Measurements from ENCODE around the gene PTGER2.

Gene PTGER2

DNA sequence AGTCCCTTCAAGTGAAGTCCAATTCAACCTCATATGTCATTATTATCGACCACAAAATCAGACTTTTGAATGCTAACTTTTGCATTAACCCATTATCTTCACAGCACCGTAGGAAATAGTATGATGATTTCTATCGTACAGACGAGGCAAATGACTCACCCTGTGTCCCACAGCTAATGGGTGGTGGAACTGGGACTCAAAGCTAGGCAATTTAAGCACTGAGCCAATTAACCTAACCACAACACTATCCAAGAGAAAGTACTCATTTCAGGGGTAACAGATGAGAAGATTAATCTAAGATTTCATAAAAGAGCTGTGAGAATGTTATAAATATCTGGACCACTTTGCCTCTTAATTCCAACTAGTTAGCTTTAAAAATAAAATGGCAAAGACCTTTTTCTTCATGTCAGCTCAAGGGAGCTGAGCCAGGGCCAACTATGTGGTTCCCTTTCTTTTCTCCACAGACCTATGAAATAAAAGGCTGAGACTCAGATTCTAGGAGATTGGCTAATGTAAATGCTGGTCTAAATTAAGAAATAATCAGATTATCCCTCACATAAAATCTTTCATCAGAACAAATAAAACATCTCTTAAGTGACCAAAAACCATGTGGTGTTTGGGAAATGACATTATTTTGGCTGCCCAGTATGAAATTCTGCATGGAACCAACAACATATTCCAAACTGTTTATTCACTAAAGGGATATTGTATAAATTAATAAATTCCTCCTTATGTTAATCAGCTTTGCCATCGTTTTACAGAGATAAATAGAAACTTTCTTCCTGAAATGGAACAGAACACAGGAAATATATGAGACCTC lies 4.9 kb downstream of the PTGER2 start:
- Histone ChIP-seq H3K27me3 (ENCODE audit: control insufficient read depth, insufficient read depth, low read length, poor library complexity, severe bottlenecking) (peaks cover 45% of the 10 kb centered on the region), H3K4me1 (ENCODE audit: control insufficient read depth, insufficient read depth, low read length) (no peaks in the 10 kb centered on the region), H3K27ac (ENCODE audit: insufficient read depth, low read depth, low read length, poor library complexity, severe bottlenecking) (no peak overlapping the region), H3K9me3 (ENCODE audit: control insufficient read depth, low read length) (no peaks in the 10 kb centered on the region), H3K36me3 (ENCODE audit: control insufficient read depth, insufficient read depth, low read length) (no peaks in the 10 kb centered on the region), H3K4me3 (ENCODE audit: insufficient read depth, low read depth, low read length) (no peak overlapping the region)
- 93 to 97% methylated on average over 5 of the region's 5 CpGs for WGBS, 2 experiments

DNA sequence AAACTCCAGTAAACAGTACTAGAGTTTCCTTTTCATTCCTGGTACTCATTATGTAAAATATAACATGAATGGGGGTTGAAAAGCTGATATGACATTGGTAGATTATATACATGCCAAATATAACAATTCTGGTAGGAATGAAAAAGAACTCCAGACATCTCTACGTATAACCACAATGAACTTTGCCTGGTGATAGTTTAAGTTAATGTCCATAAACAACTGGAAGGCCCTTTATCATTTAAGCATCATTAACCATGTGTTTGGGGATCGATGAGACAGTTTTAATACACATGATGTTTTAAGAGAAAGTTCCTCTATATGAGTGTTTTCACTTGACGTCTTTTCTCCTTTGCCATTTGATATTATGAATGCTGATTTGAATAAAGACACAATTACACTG lies 5.8 kb downstream of the PTGER2 start:
- Histone ChIP-seq H3K4me1 (ENCODE audit: control insufficient read depth, insufficient read depth, low read length) (no peaks in the 10 kb centered on the region), H3K27me3 (ENCODE audit: control insufficient read depth, insufficient read depth, low read length, poor library complexity, severe bottlenecking) (peaks cover 36% of the 10 kb centered on the region), H3K4me3 (ENCODE audit: insufficient read depth, low read depth, low read length) (no peak overlapping the region), H3K9me3 (ENCODE audit: control insufficient read depth, low read length) (no peaks in the 10 kb centered on the region), H3K36me3 (ENCODE audit: control insufficient read depth, insufficient read depth, low read length) (no peaks in the 10 kb centered on the region), H3K27ac (ENCODE audit: insufficient read depth, low read depth, low read length, poor library complexity, severe bottlenecking) (no peak overlapping the region)
- 86% methylated on average over 3 of the region's 3 CpGs; no CpG with 5 or more reads in 1 of the 2 experiments for WGBS, 2 experiments

DNA sequence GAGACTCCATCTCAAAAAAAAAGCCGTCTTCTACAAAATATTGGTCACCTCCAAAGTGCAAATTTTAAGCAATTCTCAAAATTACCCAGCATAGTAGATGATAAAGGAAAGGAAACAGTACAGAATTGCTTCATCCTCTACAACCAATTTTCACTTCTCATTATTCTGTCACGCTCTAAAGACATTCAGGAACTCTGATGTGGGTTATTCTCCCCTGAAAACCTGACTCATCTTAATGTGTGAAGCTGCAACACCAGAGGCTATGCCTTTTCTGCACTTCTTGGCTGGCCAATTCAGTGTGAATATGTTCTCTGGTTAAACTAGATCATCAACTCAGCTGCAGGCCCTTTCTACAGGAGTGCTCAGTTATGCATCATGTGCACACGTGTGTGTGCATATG lies 11.0 kb downstream of the PTGER2 start:
- Histone ChIP-seq H3K4me3 (ENCODE audit: insufficient read depth, low read depth, low read length) (no peak overlapping the region), H3K9me3 (ENCODE audit: control insufficient read depth, low read length) (no peaks in the 10 kb centered on the region), H3K36me3 (ENCODE audit: control insufficient read depth, insufficient read depth, low read length) (no peaks in the 10 kb centered on the region), H3K4me1 (ENCODE audit: control insufficient read depth, insufficient read depth, low read length) (no peaks in the 10 kb centered on the region), H3K27me3 (ENCODE audit: control insufficient read depth, insufficient read depth, low read length, poor library complexity, severe bottlenecking) (no peaks in the 10 kb centered on the region), H3K27ac (ENCODE audit: insufficient read depth, low read depth, low read length, poor library complexity, severe bottlenecking) (no peak overlapping the region)
- 94 to 98% methylated on average over 3 of the region's 3 CpGs for WGBS, 2 experiments

DNA sequence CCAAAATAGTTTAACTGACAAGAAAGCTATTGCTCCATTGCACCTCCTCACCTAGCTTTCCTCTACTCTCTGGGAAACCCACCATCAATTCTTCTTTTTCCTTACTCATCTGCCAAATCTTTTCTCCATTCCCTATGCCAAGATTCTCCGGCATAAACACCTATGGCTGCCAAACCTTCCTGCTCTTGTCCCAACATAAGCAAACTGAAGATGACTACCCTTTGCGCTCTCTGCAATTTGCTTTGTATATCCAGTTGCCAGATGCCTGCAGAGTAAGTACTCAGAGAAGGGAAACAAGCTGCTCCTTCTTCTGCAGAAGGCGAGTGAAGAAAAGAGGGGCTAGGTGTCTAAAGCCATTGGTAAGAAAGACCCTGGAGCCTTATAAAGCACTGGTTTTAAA lies 11.5 kb downstream of the PTGER2 start:
- Histone ChIP-seq H3K27me3 (ENCODE audit: control insufficient read depth, insufficient read depth, low read length, poor library complexity, severe bottlenecking) (no peaks in the 10 kb centered on the region), H3K36me3 (ENCODE audit: control insufficient read depth, insufficient read depth, low read length) (no peaks in the 10 kb centered on the region), H3K9me3 (ENCODE audit: control insufficient read depth, low read length) (no peaks in the 10 kb centered on the region), H3K4me1 (ENCODE audit: control insufficient read depth, insufficient read depth, low read length) (no peaks in the 10 kb centered on the region), H3K27ac (ENCODE audit: insufficient read depth, low read depth, low read length, poor library complexity, severe bottlenecking) (no peak overlapping the region), H3K4me3 (ENCODE audit: insufficient read depth, low read depth, low read length) (no peak overlapping the region)
- WGBS, 2 experiments = 95 to 96% methylated on average over 3 of the region's 3 CpGs

DNA sequence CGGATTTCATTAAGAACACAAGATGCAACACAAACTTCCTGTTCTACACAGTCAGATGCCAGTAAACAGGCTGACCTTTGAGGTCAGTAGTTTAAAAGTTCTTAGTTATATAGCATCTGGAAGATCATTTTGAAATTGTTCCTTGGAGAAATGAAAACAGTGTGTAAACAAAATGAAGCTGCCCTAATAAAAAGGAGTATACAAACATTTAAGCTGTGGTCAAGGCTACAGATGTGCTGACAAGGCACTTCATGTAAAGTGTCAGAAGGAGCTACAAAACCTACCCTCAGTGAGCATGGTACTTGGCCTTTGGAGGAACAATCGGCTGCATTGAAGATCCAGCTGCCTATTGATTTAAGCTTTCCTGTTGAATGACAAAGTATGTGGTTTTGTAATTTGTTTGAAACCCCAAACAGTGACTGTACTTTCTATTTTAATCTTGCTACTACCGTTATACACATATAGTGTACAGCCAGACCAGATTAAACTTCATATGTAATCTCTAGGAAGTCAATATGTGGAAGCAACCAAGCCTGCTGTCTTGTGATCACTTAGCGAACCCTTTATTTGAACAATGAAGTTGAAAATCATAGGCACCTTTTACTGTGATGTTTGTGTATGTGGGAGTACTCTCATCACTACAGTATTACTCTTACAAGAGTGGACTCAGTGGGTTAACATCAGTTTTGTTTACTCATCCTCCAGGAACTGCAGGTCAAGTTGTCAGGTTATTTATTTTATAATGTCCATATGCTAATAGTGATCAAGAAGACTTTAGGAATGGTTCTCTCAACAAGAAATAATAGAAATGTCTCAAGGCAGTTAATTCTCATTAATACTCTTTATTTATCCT lies 13.5 kb downstream of the PTGER2 start:
- no peaks in the 10 kb centered on the region for H3K9me3 ChIP-seq (ENCODE audit: control insufficient read depth, low read length)
- H3K27me3 ChIP-seq (ENCODE audit: control insufficient read depth, insufficient read depth, low read length, poor library complexity, severe bottlenecking) = no peaks in the 10 kb centered on the region
- H3K4me1 ChIP-seq (ENCODE audit: control insufficient read depth, insufficient read depth, low read length) = no peaks in the 10 kb centered on the region
- no peak overlapping the region for H3K4me3 ChIP-seq (ENCODE audit: insufficient read depth, low read depth, low read length)
- WGBS, 2 experiments = 92 to 94% methylated on average over 4 of the region's 4 CpGs
- H3K36me3 ChIP-seq (ENCODE audit: control insufficient read depth, insufficient read depth, low read length) = no peaks in the 10 kb centered on the region
- no peak overlapping the region for H3K27ac ChIP-seq (ENCODE audit: insufficient read depth, low read depth, low read length, poor library complexity, severe bottlenecking)

DNA sequence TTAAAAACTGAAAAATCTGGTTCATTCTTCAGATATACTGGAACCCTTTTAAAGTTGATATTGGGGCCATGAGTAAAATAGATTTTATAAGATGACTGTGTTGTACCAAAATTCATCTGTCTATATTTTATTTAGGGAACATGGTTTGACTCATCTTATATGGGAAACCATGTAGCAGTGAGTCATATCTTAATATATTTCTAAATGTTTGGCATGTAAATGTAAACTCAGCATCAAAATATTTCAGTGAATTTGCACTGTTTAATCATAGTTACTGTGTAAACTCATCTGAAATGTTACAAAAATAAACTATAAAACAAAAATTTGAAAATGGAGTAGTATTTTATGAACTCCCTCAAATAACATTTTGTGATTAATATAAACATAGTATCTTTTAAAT lies 14.2 kb downstream of the PTGER2 start:
- H3K27me3 ChIP-seq (ENCODE audit: control insufficient read depth, insufficient read depth, low read length, poor library complexity, severe bottlenecking) = no peaks in the 10 kb centered on the region

DNA sequence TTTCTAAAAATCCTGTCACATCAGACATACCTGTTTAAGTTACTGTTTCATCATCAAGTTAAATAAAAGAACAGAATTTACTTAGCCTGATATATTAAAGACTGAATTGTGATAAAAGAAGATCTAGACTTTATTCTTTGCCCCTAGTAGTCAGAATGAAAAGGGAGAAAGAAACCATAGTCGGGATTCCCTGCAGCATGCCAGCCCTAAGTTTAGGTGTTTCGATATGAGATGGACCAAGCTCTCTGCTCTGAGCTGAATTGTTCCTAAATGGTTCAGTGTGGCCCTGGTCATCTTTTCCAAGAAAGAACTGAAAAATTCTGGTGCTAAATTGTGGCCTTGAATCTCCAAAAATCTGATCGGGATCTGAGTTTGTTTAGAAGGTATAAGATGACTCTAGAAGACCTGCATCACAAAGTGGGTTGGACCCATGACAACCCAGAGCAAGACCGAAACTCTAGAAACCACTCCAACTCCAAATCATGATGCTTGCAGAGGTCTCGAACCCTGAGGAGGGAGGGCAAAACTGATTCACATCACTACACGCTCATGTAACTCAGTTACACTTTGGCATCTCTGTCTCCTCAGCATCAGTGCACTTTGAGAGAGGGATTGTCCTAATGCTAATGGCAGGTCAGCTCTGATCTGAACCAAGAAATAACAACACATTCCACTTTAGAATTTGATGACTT lies 15.7 kb downstream of the PTGER2 start:
- Histone ChIP-seq H3K4me3 (ENCODE audit: insufficient read depth, low read depth, low read length) (no peak overlapping the region), H3K27me3 (ENCODE audit: control insufficient read depth, insufficient read depth, low read length, poor library complexity, severe bottlenecking) (no peaks in the 10 kb centered on the region), H3K4me1 (ENCODE audit: control insufficient read depth, insufficient read depth, low read length) (no peaks in the 10 kb centered on the region), H3K36me3 (ENCODE audit: control insufficient read depth, insufficient read depth, low read length) (no peaks in the 10 kb centered on the region), H3K9me3 (ENCODE audit: control insufficient read depth, low read length) (no peaks in the 10 kb centered on the region), H3K27ac (ENCODE audit: insufficient read depth, low read depth, low read length, poor library complexity, severe bottlenecking) (no peak overlapping the region)
- 78 to 82% methylated on average over 6 of the region's 6 CpGs for WGBS, 2 experiments

More for the DNA sequence above, 14.2 kb downstream of the PTGER2 start:
- no peaks in the 10 kb centered on the region for H3K9me3 ChIP-seq (ENCODE audit: control insufficient read depth, low read length)
- no peaks in the 10 kb centered on the region for H3K36me3 ChIP-seq (ENCODE audit: control insufficient read depth, insufficient read depth, low read length)
- no peak overlapping the region for H3K27ac ChIP-seq (ENCODE audit: insufficient read depth, low read depth, low read length, poor library complexity, severe bottlenecking)
- H3K4me3 ChIP-seq (ENCODE audit: insufficient read depth, low read depth, low read length) = no peak overlapping the region
- no peaks in the 10 kb centered on the region for H3K4me1 ChIP-seq (ENCODE audit: control insufficient read depth, insufficient read depth, low read length)

DNA sequence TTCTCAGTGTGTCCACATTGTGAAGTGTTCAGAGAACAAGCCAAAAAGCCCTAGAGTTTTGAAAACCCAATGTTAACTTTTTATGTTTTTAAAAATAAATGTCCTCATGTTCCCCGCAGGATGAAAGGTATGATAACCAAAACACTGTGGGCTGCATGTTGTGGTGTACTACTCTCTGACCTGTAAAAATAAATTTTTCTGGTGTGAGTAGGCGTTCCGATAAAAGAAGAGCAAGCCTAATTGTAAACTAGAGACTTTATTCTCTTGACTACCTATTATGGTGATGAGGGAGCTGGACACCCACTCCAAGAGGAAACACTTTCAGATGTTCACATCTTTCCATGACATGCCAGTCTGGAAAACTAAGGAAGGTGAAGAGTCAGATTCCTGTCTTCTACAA lies 18.2 kb downstream of the PTGER2 start:
- no peaks in the 10 kb centered on the region for H3K9me3 ChIP-seq (ENCODE audit: control insufficient read depth, low read length)
- no peaks in the 10 kb centered on the region for H3K4me1 ChIP-seq (ENCODE audit: control insufficient read depth, insufficient read depth, low read length)
- no peak overlapping the region for H3K27ac ChIP-seq (ENCODE audit: insufficient read depth, low read depth, low read length, poor library complexity, severe bottlenecking)
- WGBS, 2 experiments = 93% methylated on average over 3 of the region's 3 CpGs
- H3K36me3 ChIP-seq (ENCODE audit: control insufficient read depth, insufficient read depth, low read length) = no peaks in the 10 kb centered on the region
- no peaks in the 10 kb centered on the region for H3K27me3 ChIP-seq (ENCODE audit: control insufficient read depth, insufficient read depth, low read length, poor library complexity, severe bottlenecking)
- H3K4me3 ChIP-seq (ENCODE audit: insufficient read depth, low read depth, low read length) = no peak overlapping the region

DNA sequence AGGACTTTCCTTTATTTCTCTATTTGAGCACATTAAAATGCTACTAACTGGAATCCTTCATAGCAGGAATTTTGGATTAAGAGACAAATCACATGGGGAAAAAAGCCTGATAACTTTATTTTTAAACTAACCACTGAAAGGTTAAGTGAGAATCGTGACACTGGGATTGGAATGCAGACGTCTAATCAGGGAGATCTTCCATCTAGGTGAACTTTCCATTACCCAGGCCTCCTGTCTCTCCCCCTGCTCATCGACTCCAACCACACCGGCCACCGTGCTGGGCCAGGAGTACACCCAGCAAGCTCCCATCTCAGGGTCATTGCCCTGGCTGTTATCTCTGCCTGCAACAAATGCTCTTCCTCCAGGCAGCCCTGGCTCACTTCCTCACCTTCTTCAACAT lies 19.0 kb downstream of the PTGER2 start:
- WGBS, 2 experiments = 91 to 94% methylated on average over 5 of the region's 5 CpGs
- Histone ChIP-seq H3K27ac (ENCODE audit: insufficient read depth, low read depth, low read length, poor library complexity, severe bottlenecking) (no peak overlapping the region), H3K27me3 (ENCODE audit: control insufficient read depth, insufficient read depth, low read length, poor library complexity, severe bottlenecking) (no peaks in the 10 kb centered on the region), H3K4me1 (ENCODE audit: control insufficient read depth, insufficient read depth, low read length) (no peaks in the 10 kb centered on the region), H3K36me3 (ENCODE audit: control insufficient read depth, insufficient read depth, low read length) (no peaks in the 10 kb centered on the region), H3K9me3 (ENCODE audit: control insufficient read depth, low read length) (no peaks in the 10 kb centered on the region), H3K4me3 (ENCODE audit: insufficient read depth, low read depth, low read length) (no peak overlapping the region)
